ENCODE data around the gene EXOC3L4.

- TF ChIP-seq CTCF (IDR thresholded peaks at IDR 0.05): no peak
- peak in 1 of 3 donors; percentile 6 for TF ChIP-seq POLR2A (IDR thresholded peaks at IDR 0.05)
Measured at GRCh38 chr14:103110681-103111231, 16.2 kb downstream of the EXOC3L4 start.

All from body of pancreas (tissue), 4 donors.